HL-60 (cell line): Measurements from ENCODE around the gene BRK1.

Source experiments
- CTCF ChIP-seq: IDR thresholded peaks from one replicate; pipeline ENCODE4 v1.5.1; 2011; ENCODE audit warnings: low read length, control low read depth, inconsistent platforms; ENCODE audit not compliant: insufficient read depth
- SPI1 ChIP-seq: IDR thresholded peaks from 2 replicates; pipeline ENCODE4 v1.6.1; 2012; ENCODE audit warnings: low read depth, mild to moderate bottlenecking, borderline replicate concordance

- TF ChIP-seq CTCF, result no peak
- TF ChIP-seq SPI1, result no peak
Observed at GRCh38 chr3:10106919-10107318, 8.6 kb upstream of the BRK1 start.
